HEK293 (cell line): Measurements from ENCODE around the gene PKIB.

ENCODE experiments used
- CTCF ChIA-PET: fragments of 350-600 bp; formaldehyde crosslinking; extraction: SDS; loops from one replicate; lab custom pipeline; 2021; ENCODE audit warnings: antibody characterized with exemption; lab: Yijun Ruan, JAX
- POLR2A ChIA-PET: fragments of 300-600 bp; formaldehyde crosslinking; extraction: SDS; loops from one replicate; lab custom pipeline; 2020; ENCODE audit warnings: antibody characterized with exemption, inconsistent platforms; lab: Yijun Ruan, JAX
- H3K27ac ChIP-seq: fragments of 200-500 bp; sonication (Bioruptor generic); 2 replicates; pipeline ENCODE4 v1.5.1; 2014; ENCODE audit warnings: low read depth, low read length, control low read depth, inconsistent platforms; ENCODE audit errors: extremely low read depth
- H3K36me3 ChIP-seq, 2 experiments: fragments of 200-500 bp in 1 of 2; sonication (Bioruptor generic) in 1 of 2; 1 replicate in 1 of 2; 2 replicates in 1 of 2; pipeline ENCODE4 v1.5.1; 2014 to 2017; ENCODE audit warnings: inconsistent platforms in 2 of 2, low read length in 2 of 2; ENCODE audit not compliant: control insufficient read depth in 2 of 2, insufficient read depth in 1 of 2
- H3K4me1 ChIP-seq: fragments of 200-500 bp; sonication (Bioruptor generic); 2 replicates; pipeline ENCODE4 v1.5.1; 2014; ENCODE audit warnings: mild to moderate bottlenecking, low read length, inconsistent platforms; ENCODE audit not compliant: control insufficient read depth, insufficient read depth
- H3K4me3 ChIP-seq: 2 replicates; pipeline ENCODE4 v1.5.1; 2011; ENCODE audit warnings: low read depth, mild to moderate bottlenecking, control low read depth, low read length, moderate library complexity
- H3K9me3 ChIP-seq: fragments of 200-500 bp; sonication (Bioruptor generic); 2 replicates; pipeline ENCODE4 v1.5.1; 2014; ENCODE audit warnings: low read depth, low read length, inconsistent platforms; ENCODE audit not compliant: control insufficient read depth, insufficient read depth
- EGR2 ChIP-seq: fragments of 450-650 bp; formaldehyde crosslinking; IDR thresholded peaks from 2 replicates; pipeline ENCODE4 v1.5.1; 2016; ENCODE audit warnings: low read depth, missing biosample characterization, missing genetic modification characterization
- GLI4 ChIP-seq: fragments of 450-650 bp; formaldehyde crosslinking; IDR thresholded peaks from 2 replicates; pipeline ENCODE4 v1.5.1; 2016; ENCODE audit warnings: missing biosample characterization, missing genetic modification characterization
- PRDM2 ChIP-seq: fragments of 450-650 bp; formaldehyde crosslinking; IDR thresholded peaks from 2 replicates; pipeline ENCODE4 v1.5.1; 2016; ENCODE audit warnings: missing biosample characterization, missing genetic modification characterization, borderline replicate concordance
- ZBTB7A ChIP-seq: fragments of 450-650 bp; formaldehyde crosslinking; IDR thresholded peaks from 2 replicates; pipeline ENCODE4 v1.5.1; 2016; ENCODE audit warnings: low read depth, missing biosample characterization, missing genetic modification characterization
- ZNF18 ChIP-seq: fragments of 450-650 bp; formaldehyde crosslinking; IDR thresholded peaks from 2 replicates; pipeline ENCODE4 v1.5.1; 2016; ENCODE audit warnings: missing biosample characterization, missing genetic modification characterization
- ZNF184 ChIP-seq: fragments of 450-650 bp; IDR thresholded peaks from 2 replicates; pipeline ENCODE4 v1.5.1; 2018; ENCODE audit warnings: missing biosample characterization, mild to moderate bottlenecking, missing genetic modification characterization
- ZNF19 ChIP-seq: fragments of 450-650 bp; formaldehyde crosslinking; IDR thresholded peaks from 2 replicates; pipeline ENCODE4; 2016; ENCODE audit warnings: missing biosample characterization, missing genetic modification characterization, low read depth
- ZNF221 ChIP-seq: fragments of 450-650 bp; formaldehyde crosslinking; IDR thresholded peaks from 2 replicates; pipeline ENCODE4 v1.5.1; 2017; ENCODE audit warnings: missing biosample characterization, missing genetic modification characterization, borderline replicate concordance
- ZNF23 ChIP-seq: fragments of 450-650 bp; formaldehyde crosslinking; IDR thresholded peaks from 2 replicates; pipeline ENCODE4 v1.5.1; 2016; ENCODE audit warnings: missing biosample characterization, missing genetic modification characterization, borderline replicate concordance
- ZNF521 ChIP-seq: fragments of 450-650 bp; formaldehyde crosslinking; IDR thresholded peaks from 2 replicates; pipeline ENCODE4 v1.5.1; 2017; ENCODE audit warnings: missing biosample characterization, mild to moderate bottlenecking, missing genetic modification characterization
- ZNF629 ChIP-seq: fragments of 450-650 bp; formaldehyde crosslinking; IDR thresholded peaks from 2 replicates; pipeline ENCODE4 v1.5.1; 2017; ENCODE audit warnings: missing biosample characterization, missing genetic modification characterization
- ZNF658 ChIP-seq: fragments of 450-650 bp; formaldehyde crosslinking; IDR thresholded peaks from 2 replicates; pipeline ENCODE4; 2016; ENCODE audit warnings: missing biosample characterization, missing genetic modification characterization
- ZNF660 ChIP-seq: fragments of 450-650 bp; IDR thresholded peaks from 2 replicates; pipeline ENCODE4 v1.5.1; 2018; ENCODE audit warnings: missing biosample characterization, mild to moderate bottlenecking, missing genetic modification characterization
- ZNF707 ChIP-seq: fragments of 450-650 bp; formaldehyde crosslinking; IDR thresholded peaks from 2 replicates; pipeline ENCODE4 v1.5.1; 2016; ENCODE audit warnings: missing biosample characterization, missing genetic modification characterization
- ZNF776 ChIP-seq: fragments of 450-650 bp; formaldehyde crosslinking; IDR thresholded peaks from 2 replicates; pipeline ENCODE4 v1.5.0; 2017; ENCODE audit warnings: missing biosample characterization, missing genetic modification characterization, borderline replicate concordance
- ZNF777 ChIP-seq: fragments of 450-650 bp; formaldehyde crosslinking; IDR thresholded peaks from 2 replicates; pipeline ENCODE4 v1.5.1; 2017; ENCODE audit warnings: missing biosample characterization, missing genetic modification characterization, borderline replicate concordance
- ZSCAN16 ChIP-seq: fragments of 450-650 bp; formaldehyde crosslinking; IDR thresholded peaks from 2 replicates; pipeline ENCODE4 v1.5.1; 2016; ENCODE audit warnings: missing biosample characterization, missing genetic modification characterization
- TF ChIP-seq, protein P1 (sequence below): fragments of 450-650 bp; formaldehyde crosslinking; IDR thresholded peaks from 2 replicates; pipeline ENCODE4 v1.5.0; 2017; ENCODE audit warnings: missing biosample characterization, missing genetic modification characterization, borderline replicate concordance
- TF ChIP-seq, protein P2 (sequence below): fragments of 450-650 bp; formaldehyde crosslinking; IDR thresholded peaks from 2 replicates; pipeline ENCODE4 v1.5.1; 2017; ENCODE audit warnings: missing biosample characterization, mild to moderate bottlenecking, missing genetic modification characterization, moderate library complexity

PKIB gene

GRCh38 chr6:122749451-122750050, 139.3 kb downstream of the PKIB start:
- H3K36me3 ChIP-seq, result no peaks in the 10 kb centered on the region
- TF ChIP-seq ZNF707 (tag by site-specific recombination) (no peak), ZNF184 (tag by site-specific recombination) (no peak), ZNF660 (tag by site-specific recombination) (no peak), ZNF521 (tag by site-specific recombination) (no peak), ZBTB7A (tag by site-specific recombination) (no peak), EGR2 (tag by site-specific recombination) (no peak), ZNF23 (tag by site-specific recombination) (no peak), ZNF19 (tag by site-specific recombination) (no peak), ZNF776 (tag by site-specific recombination) (no peak), ZSCAN16 (tag by site-specific recombination) (no peak), ZNF221 (tag by site-specific recombination) (no peak)
- TF ChIP-seq, protein P1, sequence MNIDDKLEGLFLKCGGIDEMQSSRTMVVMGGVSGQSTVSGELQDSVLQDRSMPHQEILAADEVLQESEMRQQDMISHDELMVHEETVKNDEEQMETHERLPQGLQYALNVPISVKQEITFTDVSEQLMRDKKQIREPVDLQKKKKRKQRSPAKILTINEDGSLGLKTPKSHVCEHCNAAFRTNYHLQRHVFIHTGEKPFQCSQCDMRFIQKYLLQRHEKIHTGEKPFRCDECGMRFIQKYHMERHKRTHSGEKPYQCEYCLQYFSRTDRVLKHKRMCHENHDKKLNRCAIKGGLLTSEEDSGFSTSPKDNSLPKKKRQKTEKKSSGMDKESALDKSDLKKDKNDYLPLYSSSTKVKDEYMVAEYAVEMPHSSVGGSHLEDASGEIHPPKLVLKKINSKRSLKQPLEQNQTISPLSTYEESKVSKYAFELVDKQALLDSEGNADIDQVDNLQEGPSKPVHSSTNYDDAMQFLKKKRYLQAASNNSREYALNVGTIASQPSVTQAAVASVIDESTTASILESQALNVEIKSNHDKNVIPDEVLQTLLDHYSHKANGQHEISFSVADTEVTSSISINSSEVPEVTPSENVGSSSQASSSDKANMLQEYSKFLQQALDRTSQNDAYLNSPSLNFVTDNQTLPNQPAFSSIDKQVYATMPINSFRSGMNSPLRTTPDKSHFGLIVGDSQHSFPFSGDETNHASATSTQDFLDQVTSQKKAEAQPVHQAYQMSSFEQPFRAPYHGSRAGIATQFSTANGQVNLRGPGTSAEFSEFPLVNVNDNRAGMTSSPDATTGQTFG, result no peak
- TF ChIP-seq, protein P2, sequence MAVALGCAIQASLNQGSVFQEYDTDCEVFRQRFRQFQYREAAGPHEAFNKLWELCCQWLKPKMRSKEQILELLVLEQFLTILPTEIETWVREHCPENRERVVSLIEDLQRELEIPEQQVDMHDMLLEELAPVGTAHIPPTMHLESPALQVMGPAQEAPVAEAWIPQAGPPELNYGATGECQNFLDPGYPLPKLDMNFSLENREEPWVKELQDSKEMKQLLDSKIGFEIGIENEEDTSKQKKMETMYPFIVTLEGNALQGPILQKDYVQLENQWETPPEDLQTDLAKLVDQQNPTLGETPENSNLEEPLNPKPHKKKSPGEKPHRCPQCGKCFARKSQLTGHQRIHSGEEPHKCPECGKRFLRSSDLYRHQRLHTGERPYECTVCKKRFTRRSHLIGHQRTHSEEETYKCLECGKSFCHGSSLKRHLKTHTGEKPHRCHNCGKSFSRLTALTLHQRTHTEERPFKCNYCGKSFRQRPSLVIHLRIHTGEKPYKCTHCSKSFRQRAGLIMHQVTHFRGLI (tag by site-specific recombination), result no peak
- no peak overlapping the region for H3K27ac ChIP-seq
- no peak overlapping the region for H3K4me3 ChIP-seq
- no peaks in the 10 kb centered on the region for H3K9me3 ChIP-seq
- no peaks in the 10 kb centered on the region for H3K4me1 ChIP-seq
- ChIA-PET POLR2A (no interaction called here), CTCF (interaction anchor here (2.5 to 4.2 kb wide), 2 partner anchors 19 to 89 kb away, joined by 9 to 14 read pairs; no protein-coding TSS in a partner anchor)

DNA sequence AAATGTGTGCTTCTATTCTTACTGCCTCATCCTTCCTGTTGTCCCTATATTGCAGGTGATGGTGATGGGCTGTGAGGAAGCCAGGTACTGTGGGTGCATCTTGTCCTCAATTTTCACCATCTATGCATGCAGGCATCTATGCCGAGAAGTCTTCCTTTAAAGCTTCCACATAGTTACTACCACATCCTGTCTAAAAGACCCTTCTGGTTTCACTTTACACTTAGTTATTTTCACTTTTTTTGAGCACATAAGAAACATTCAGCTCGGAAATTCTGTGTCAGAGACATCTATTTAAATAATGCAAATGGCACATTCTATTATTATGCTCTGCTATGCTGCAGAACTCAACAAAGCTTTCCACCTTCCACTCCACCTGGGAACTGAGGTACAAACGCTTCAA, 141.1 kb downstream of the PKIB start:
- Histone ChIP-seq H3K36me3 (no peaks in the 10 kb centered on the region), H3K4me3 (no peak overlapping the region), H3K4me1 (no peaks in the 10 kb centered on the region), H3K27ac (no peak overlapping the region), H3K9me3 (no peaks in the 10 kb centered on the region)
- CTCF ChIA-PET, result interaction anchor here (1.3 to 4.2 kb wide), 2 partner anchors 36 to 87 kb away, joined by 5 to 14 read pairs; no protein-coding TSS in a partner anchor
- POLR2A ChIA-PET, result no interaction called here
- TF ChIP-seq ZNF18 (tag by site-specific recombination) (no peak), ZNF629 (tag by site-specific recombination) (no peak), PRDM2 (tag by site-specific recombination) (no peak), ZNF658 (no peak), ZNF777 (tag by site-specific recombination) (no peak), GLI4 (tag by site-specific recombination) (no peak)
